ENCODE results near the gene NGEF.
"Not testable (repeated sequence)": the region's sequence is repeated elsewhere in the genome, so short reads cannot be mapped to it uniquely, and the experiment has no call there.

NGEF gene

DNA sequence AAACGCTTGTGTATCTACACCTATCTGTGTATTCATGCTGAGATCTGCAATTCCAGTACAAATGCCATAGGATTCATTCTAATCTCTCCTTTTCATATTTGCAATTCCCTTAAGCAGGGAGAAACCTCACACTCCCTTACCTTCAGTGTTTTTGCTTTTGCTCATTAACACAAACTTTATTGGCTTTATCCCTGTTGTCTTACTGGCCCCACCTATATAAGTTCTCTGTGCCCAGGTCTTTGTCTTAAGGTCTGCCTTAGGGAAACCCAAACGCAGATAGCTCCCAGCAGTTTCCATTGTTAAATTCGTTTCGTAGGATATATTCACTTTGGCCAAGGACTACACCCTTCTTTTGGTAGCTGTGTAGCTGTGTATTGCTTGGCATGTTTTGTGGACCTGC, 147.0 kb downstream of the NGEF start:
- DNase-seq: no peak

DNA sequence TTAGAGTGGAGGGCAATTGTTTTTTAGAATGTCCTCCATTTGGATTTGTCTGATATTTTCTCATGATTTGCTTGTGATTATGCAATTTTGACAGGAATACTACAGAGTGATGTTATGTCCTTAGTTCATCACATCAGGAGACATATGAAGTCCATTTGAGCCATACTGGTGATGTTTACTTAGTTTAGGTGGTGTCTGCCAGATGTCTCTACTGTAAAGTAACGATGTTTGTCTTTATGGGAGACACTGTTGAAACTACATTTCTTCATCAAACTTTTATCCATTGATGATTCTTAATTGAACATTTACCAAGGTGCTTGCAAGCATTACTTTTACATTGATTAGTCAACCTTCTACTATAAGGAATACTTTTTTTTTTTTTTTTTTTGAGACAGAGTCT, 147.9 kb downstream of the NGEF start:
- no peak for DNase-seq

GRCh38 chr2:232863996-232864395, 149.1 kb downstream of the NGEF start:
- no peak for DNase-seq

GRCh38 chr2:232861353-232861752, 151.7 kb downstream of the NGEF start:
- no peak for DNase-seq

GRCh38 chr2:232860593-232861241, 152.3 kb downstream of the NGEF start:
- DNase-seq: no peak

DNA sequence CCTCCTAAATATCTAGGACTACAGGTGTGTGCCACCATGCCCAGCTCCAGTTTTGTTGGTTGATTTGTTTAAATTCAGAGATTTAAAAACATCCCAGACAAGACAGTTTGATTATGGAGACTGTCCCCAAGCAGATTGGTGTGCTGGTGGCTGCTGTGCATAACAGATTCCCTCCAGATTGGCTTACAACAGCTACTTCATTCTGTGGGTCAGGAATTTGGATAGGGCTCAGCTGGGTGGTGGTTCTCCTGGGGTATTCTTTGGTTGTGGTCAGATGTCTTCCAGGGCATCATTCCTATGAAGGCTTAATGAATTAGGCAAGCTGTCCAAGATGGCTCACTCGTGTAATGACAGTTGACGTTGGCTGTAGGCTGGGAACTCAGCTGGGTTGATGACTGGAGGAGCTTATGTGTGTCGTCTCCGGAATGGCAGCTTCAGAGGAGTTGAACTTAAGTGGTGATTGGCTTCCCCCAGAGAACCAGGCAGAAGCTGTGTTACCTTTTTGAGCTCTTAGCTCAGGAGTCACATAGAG, 153.6 kb downstream of the NGEF start:
- DNase-seq: no peak

- no peak for DNase-seq
Observed at GRCh38 chr2:232857158-232857563, 155.9 kb downstream of the NGEF start.

- DNase-seq: no peak
Observed at GRCh38 chr2:232854082-232854481, 159.0 kb downstream of the NGEF start.

DNA sequence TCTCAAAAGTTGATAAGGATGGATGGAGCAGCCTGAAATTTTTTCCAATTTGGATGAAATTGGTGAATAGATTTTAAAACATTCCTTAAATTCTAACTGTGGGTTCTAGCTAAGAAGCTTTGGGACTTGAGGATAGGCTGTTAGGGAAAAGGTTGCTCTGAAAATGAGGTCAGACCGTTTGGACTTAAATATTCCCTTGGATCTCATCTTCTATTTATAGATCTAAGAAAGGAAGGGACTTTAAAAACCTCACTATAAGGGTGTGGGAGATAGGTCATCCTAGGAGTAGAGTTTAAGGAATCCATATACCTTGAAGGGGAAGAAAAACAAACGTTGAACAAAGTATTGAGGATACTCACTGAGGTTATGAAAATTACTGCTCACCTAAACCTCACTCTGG, 160.4 kb downstream of the NGEF start:
- DNase-seq: no peak

DNA sequence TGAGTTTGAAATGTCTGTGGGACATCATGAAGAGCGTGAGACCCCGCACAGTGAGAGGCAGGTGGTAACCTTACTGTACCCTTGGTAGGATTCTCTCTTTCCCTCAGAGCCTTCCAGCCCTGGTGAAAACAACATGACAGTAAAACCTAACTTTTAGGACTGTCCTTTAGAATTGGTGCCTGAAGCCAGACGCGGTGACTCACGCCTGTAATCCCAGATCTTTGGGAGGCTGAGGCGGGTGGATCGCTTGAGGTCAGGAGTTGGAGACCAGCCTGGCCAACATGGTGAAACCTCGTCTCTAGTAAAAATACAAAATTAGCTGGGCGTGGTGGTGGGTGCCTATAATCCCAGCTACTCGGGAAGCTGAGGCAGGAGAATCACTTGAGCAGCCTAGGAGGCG, 161.0 kb downstream of the NGEF start:
- not testable (repeated sequence) for DNase-seq

DNA sequence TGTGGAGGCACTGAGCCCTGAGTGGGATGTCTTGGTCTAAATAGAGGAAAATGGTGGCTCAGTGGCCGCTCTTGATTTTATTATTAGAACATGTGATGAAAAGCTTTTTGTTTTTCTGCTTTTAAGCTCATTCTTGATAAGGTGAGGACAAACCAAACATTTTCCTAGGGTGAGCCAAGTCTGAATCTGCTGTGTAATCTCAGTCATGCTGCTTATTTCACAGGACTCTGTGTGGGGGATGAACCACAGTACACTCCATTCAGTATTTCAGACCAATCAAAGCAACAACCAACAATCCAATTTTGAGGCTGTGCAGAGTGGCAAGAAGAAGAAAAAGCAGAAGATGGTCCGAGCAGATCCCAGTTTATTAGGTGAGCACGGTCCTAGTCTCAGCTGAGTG, 163.0 kb downstream of the NGEF start:
- no peak for DNase-seq

DNA sequence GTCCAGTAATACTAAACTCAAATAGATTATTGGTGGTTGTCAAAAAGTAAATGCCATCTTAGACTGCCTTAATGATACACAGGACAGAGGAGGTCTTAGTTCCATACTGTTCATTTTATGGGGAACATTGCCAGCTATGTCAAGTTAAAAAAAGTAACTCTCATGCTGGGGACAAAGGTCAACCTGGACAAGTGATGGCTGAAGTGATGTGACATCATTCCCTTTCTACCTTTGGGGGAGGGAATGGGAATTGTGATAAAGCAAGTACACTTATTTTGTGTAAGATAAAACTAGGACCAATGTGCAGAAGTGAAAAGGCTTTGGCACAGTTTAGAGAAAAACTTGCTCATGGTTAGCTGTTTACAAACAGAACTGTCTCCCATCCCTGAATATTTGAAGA, 167.0 kb downstream of the NGEF start:
- no peak for DNase-seq

GRCh38 chr2:232843834-232844233, 169.2 kb downstream of the NGEF start:
- no peak for DNase-seq

GRCh38 chr2:232842689-232843088, 170.4 kb downstream of the NGEF start:
- DNase-seq: no peak

- no peak for DNase-seq
Observed at GRCh38 chr2:232839411-232840079, 173.5 kb downstream of the NGEF start.

DNA sequence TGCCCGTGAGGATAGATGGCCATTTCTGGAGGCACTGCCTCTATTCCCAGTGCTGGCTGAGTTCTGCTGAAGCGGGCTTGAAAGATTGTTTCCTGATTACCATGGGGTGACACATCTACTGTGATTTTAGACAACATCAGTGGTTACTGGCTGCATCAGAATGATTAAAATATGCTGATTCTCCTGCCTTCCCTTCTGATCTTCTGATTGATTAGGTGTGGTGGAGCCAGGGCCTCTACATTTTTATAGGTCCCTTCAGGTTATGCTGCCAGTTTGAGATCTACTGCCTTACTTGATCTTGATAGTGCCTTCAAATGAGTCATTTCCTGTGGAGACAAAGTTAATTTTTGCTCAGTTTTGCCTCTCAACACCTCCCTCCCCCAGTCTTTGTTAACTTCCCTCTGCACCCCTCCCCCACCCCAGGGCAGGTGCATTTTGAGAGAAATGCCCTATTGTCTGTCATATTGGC, 174.6 kb downstream of the NGEF start:
- DNase-seq: no peak

DNA sequence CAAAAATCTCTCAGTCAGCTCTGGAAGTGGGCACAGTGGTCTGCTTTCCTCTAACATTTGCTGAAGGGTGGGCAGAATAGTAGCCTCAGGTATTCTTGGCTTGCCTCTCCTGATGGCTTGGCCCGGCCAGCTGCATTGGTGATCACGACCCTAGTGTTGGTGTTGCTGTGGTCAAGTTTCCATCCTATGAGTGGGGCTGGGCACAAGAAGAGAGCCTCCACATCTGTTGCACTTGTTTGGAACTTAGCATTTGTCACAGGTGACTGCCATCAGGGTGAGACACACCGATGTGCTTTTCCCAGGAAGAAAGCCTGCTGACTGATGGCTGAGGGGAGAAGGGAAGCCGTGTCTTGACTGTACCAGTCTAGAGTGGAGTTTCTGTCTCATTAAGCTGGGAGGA, 176.1 kb downstream of the NGEF start:
- DNase-seq: no peak

GRCh38 chr2:232835687-232836208, 177.3 kb downstream of the NGEF start:
- DNase-seq: no peak

- no peak for DNase-seq
Observed at GRCh38 chr2:232833830-232834229, 179.2 kb downstream of the NGEF start.

GRCh38 chr2:232831496-232831895, 181.6 kb downstream of the NGEF start:
- no peak for DNase-seq

GRCh38 chr2:232829988-232830387, 183.1 kb downstream of the NGEF start:
- DNase-seq: no peak
